ENCODE measurements around the gene TECR.
"Not testable (repeated sequence)": the region's sequence is repeated elsewhere in the genome, so short reads cannot be mapped to it uniquely, and the experiment has no call there.

TECR gene

DNA sequence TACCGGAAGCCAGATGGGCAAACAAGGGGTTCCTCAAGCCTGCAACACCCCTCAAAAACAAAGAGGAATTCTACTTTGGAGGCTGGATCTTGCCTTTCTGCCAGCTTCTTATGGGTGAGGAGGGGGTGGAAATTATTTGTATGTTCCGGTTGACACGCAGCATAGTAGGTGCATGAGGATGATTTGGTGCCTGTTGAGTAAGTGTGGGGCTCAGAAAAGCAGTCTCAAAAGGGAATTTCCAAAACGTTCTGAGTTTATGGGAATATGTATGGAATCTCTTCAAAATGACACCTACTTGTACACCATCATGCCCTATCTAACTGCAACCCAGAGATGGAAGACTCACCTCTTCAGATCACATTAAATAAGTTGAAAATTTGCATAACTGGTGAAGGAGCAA, 3.0 kb upstream of the TECR start:
- H3K9me3 ChIP-seq (ENCODE audit: control insufficient read depth, insufficient read depth, low read length), result no peaks in the 10 kb centered on the region
- no peaks in the 10 kb centered on the region for H3K27me3 ChIP-seq (ENCODE audit: control insufficient read depth, insufficient read depth, low read length)
- H3K36me3 ChIP-seq (ENCODE audit: control insufficient read depth, insufficient read depth, low read length), result no peaks in the 10 kb centered on the region
- no peak overlapping the region for H3K9ac ChIP-seq (ENCODE audit: low read depth, low read length)
- no peak overlapping the region for H3K4me3 ChIP-seq (ENCODE audit: low read depth, low read length)
- peaks cover 3% of the 10 kb centered on the region for H3K4me1 ChIP-seq (ENCODE audit: control insufficient read depth, insufficient read depth, low read length)

DNA sequence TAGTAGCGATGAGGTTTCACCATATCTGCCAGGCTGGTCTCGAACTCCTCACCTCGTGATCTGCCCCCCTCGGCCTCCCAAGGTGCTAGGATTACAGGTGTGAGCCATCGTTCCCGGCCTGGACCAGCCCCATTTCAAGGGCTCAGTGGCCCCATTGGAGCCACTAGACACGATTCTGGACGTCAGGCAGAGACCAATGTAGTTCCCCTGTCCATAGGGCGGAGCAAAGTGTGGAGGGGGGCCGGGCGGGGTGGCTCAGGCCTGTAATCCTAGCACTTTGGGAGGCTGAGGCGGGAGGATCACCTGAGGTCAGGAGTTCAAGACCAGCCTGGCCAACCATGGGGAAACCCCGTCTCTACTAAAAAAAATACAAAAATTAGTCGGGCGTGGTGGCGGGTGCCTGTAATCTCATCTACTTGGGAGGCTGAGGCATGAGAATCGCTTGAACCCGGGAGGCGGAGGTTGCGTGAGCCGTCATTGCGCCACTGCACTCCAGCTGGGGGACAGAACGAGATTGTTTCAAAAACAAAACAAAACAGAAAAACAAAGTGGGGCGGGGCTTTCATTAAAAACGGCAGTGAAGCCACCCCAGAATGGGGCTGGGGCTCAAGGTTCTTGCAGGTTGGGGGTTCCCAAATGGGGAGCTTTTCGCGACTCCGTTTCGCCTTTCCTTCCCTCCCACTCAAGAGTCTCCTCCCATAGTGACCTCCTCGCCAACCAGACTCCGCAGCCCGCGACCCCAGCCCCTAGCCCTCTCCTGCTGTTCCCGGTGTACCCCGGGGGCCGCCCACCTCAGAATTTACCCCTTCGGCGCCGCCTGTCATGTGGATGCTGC, 758 bp upstream of the TECR start:
- Histone ChIP-seq H3K4me3 (ENCODE audit: low read depth, low read length) (peak overlapping the region; percentile 66), H3K27me3 (ENCODE audit: control insufficient read depth, insufficient read depth, low read length) (no peaks in the 10 kb centered on the region), H3K9ac (ENCODE audit: low read depth, low read length) (no peak overlapping the region), H3K4me1 (ENCODE audit: control insufficient read depth, insufficient read depth, low read length) (peaks cover 3% of the 10 kb centered on the region), H3K36me3 (ENCODE audit: control insufficient read depth, insufficient read depth, low read length) (no peaks in the 10 kb centered on the region), H3K9me3 (ENCODE audit: control insufficient read depth, insufficient read depth, low read length) (no peaks in the 10 kb centered on the region)

DNA sequence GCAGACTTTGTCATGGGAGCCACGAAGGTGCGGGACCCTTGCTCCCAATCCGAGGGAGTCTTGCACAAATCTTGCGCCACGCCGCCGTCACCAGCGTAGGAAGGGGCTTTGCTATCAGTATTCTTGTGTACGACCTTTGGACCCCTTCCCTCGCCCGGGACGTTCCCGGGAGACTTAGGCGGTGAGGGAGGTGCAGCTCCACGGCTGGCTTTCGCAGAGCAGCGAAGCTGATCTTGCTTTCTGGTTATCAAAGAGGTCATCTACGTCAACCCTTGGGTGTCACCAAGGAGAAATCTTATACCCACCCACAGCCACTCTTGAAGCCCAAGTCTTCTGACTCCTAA, 583 bp downstream of the TECR start:
- peak overlapping the region; percentile 95 for H3K4me3 ChIP-seq (ENCODE audit: low read depth, low read length)
- H3K27me3 ChIP-seq (ENCODE audit: control insufficient read depth, insufficient read depth, low read length), result no peaks in the 10 kb centered on the region
- peak overlapping the region; percentile 89 for H3K9ac ChIP-seq (ENCODE audit: low read depth, low read length)
- H3K9me3 ChIP-seq (ENCODE audit: control insufficient read depth, insufficient read depth, low read length), result no peaks in the 10 kb centered on the region
- peaks cover 3% of the 10 kb centered on the region for H3K4me1 ChIP-seq (ENCODE audit: control insufficient read depth, insufficient read depth, low read length)
- no peaks in the 10 kb centered on the region for H3K36me3 ChIP-seq (ENCODE audit: control insufficient read depth, insufficient read depth, low read length)

DNA sequence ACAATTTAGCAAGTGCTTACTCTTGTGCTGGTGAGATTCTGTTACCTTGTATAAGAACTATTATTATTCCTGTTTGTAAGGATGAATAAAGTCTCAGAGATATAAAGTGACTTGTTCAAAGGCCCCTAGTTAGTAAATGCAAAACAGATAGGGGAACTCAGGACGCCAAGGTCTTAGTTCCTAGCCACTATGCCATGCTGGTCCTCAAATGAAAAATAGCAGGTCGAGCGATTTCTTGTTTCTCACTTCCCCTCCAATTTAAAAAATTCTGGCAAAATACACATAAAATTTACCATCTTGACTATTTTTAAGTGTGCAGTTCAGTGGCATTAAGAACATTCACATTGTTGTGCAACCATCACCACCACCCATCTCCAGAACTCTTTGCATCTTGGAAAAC, 1.1 kb downstream of the TECR start:
- Histone ChIP-seq H3K9me3 (ENCODE audit: control insufficient read depth, insufficient read depth, low read length) (no peaks in the 10 kb centered on the region), H3K27me3 (ENCODE audit: control insufficient read depth, insufficient read depth, low read length) (no peaks in the 10 kb centered on the region), H3K4me1 (ENCODE audit: control insufficient read depth, insufficient read depth, low read length) (peaks cover 3% of the 10 kb centered on the region), H3K36me3 (ENCODE audit: control insufficient read depth, insufficient read depth, low read length) (no peaks in the 10 kb centered on the region), H3K4me3 (ENCODE audit: low read depth, low read length) (peak overlapping the region; percentile 95), H3K9ac (ENCODE audit: low read depth, low read length) (no peak overlapping the region)

DNA sequence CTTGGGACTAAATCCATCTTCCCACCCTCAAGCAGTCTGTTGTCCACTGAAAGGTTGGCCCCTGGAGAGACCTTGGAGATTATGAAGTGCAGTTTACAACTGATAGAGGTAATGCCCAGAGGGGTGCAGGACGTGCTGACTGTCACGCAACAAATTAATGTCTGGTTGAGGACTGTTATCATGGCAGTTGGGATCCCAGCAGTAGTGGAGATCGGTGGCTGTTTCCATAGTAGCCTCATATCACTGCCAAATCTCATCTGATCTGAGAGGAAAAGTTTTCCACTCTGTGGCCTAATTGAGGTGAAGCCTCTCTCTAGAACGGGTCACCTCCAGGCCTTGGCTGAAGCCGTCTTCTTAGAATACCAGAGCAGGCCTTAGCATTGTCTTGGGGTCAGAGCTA, 4.1 kb downstream of the TECR start:
- no peaks in the 10 kb centered on the region for H3K27me3 ChIP-seq (ENCODE audit: control insufficient read depth, insufficient read depth, low read length)
- no peaks in the 10 kb centered on the region for H3K9me3 ChIP-seq (ENCODE audit: control insufficient read depth, insufficient read depth, low read length)
- H3K36me3 ChIP-seq (ENCODE audit: control insufficient read depth, insufficient read depth, low read length), result no peaks in the 10 kb centered on the region
- no peaks in the 10 kb centered on the region for H3K4me1 ChIP-seq (ENCODE audit: control insufficient read depth, insufficient read depth, low read length)
- H3K4me3 ChIP-seq (ENCODE audit: low read depth, low read length), result no peak overlapping the region
- H3K9ac ChIP-seq (ENCODE audit: low read depth, low read length), result no peak overlapping the region

DNA sequence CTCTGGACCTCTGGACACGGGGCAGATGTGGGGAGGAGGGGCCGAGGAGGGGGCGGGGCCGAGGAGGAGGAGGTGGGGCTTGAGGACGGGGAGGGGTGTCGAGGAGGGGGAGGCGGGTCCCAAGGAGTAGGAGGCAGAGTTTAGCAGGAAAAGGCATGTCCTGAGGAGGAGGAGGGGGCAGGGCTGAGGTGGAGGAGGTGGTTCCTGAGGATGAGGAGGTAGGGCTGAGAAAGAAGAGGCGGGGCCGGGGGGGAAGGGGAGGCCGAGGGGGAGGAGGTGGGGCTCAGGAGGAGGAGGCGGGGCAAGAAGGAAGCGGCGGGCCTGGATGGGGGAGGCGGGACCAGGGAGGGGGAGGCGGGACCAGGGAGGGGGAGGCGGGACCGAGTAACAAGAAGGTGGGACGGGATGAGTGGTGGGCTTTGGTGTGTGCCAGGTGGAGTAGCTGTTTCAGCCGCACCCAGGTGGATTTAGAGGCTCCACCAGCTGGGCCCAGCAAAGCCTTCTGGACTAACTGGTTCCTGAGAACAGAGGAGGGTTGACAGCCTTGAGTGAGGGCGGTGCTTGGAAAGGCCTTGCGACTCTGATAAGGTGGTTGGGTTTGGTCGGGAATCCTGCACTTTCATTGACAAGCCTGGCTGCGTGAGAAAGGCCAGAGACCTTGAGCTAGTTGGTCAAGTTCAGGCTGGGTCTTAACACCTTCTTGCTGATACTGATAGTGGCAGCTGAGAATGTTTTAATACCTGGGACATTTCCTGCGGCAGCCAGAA, 7.7 kb downstream of the TECR start:
- peak overlapping the region; percentile 47 for H3K4me3 ChIP-seq (ENCODE audit: low read depth, low read length)
- H3K27me3 ChIP-seq (ENCODE audit: control insufficient read depth, insufficient read depth, low read length), result no peaks in the 10 kb centered on the region
- no peaks in the 10 kb centered on the region for H3K9me3 ChIP-seq (ENCODE audit: control insufficient read depth, insufficient read depth, low read length)
- H3K9ac ChIP-seq (ENCODE audit: low read depth, low read length), result no peak overlapping the region
- H3K36me3 ChIP-seq (ENCODE audit: control insufficient read depth, insufficient read depth, low read length), result no peaks in the 10 kb centered on the region
- H3K4me1 ChIP-seq (ENCODE audit: control insufficient read depth, insufficient read depth, low read length), result no peaks in the 10 kb centered on the region

DNA sequence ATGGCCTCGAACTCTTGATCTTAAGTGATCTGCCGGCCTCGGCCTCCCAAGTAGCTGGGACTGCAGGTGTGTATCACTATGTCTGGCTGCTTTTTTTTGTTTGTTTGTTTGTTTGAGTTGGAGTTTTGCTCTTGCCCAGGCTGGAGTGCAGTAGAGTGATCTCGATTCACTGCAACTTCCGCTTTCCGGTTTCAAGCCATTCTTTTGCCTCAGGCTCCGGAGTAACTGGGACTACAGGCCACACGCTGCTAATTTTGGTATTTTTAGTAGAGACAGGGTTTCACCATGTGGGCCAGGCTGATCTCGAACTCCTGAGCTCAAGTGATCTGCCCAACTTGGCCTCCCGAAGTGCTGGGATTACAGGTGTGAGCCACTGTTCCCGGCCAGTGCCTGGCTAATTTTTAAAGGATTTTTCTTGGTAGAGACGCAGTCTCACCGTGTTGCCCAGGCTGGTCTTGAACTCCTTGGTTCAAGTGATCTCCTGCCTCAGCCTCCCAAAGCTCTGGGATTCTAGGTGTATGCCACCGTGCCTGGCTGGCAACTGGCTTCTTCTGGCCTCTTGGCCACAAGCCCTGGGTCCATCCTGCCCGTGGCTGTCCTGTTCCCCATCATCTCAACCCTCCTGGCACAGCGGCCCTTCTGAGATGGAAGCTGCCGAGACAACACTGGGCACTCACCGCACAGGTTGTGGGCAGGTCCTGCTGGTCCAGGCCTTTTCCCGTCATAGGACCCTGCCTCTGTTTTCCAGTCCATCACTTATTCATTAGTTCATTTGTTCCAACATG, 11.5 kb downstream of the TECR start:
- H3K4me3 ChIP-seq (ENCODE audit: low read depth, low read length), result no peak overlapping the region
- H3K9me3 ChIP-seq (ENCODE audit: control insufficient read depth, insufficient read depth, low read length), result no peaks in the 10 kb centered on the region
- H3K4me1 ChIP-seq (ENCODE audit: control insufficient read depth, insufficient read depth, low read length), result no peaks in the 10 kb centered on the region
- no peaks in the 10 kb centered on the region for H3K27me3 ChIP-seq (ENCODE audit: control insufficient read depth, insufficient read depth, low read length)
- H3K36me3 ChIP-seq (ENCODE audit: control insufficient read depth, insufficient read depth, low read length), result no peaks in the 10 kb centered on the region
- H3K9ac ChIP-seq (ENCODE audit: low read depth, low read length), result no peak overlapping the region

DNA sequence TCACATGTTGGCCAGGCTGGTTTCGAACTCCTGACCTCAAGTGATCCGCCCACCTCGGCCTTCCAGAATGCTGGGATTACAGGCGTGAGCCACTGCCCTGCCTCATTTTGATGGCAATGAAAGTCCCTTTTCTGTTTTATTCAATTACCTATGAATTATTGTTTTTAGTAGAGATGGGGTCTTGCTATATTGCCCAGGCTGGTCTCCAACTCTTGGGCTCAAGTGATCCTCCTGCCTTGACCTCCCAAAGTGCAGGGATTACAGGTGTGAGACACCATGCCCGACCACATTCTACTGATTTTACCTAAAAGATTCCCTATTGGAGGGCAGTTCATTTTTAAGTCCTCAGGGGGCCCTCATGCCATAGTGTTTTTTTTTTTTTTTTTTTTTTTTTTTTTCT, 12.6 kb downstream of the TECR start:
- not testable (repeated sequence) for H3K9me3 ChIP-seq (ENCODE audit: control insufficient read depth, insufficient read depth, low read length); H3K4me1 ChIP-seq (ENCODE audit: control insufficient read depth, insufficient read depth, low read length); H3K4me3 ChIP-seq (ENCODE audit: low read depth, low read length); H3K27me3 ChIP-seq (ENCODE audit: control insufficient read depth, insufficient read depth, low read length); H3K36me3 ChIP-seq (ENCODE audit: control insufficient read depth, insufficient read depth, low read length); H3K9ac ChIP-seq (ENCODE audit: low read depth, low read length)

DNA sequence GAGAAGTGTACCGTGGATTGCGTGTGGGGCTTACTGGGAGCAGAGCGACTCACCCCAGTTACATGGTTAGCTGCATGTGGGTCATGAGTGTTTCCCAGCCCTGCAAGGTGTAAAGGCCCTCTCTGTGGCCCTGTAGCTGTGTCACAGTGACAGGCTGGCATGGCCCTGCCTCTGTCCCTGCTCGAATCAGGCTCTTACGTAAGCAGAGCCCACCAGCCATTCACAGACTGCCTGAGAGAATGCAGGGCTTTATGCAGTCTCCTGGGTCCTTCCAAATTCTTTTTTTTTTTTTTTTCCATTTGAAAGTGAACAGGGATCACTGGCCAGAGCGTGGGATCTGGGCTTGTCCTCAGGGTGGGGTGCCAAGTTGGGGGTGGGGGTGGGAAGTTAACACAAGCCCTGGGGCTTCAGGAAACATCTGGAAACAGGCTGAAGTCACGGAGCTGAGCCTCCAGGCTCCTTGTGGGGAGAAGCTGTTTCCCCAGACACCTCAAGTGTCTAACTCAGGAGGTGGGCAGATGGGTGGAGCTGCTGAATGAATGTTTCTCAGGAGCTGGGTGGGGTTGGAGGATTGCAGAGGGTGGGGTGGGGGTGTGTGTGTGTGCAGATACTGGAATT, 13.4 kb downstream of the TECR start:
- no peaks in the 10 kb centered on the region for H3K36me3 ChIP-seq (ENCODE audit: control insufficient read depth, insufficient read depth, low read length)
- H3K4me1 ChIP-seq (ENCODE audit: control insufficient read depth, insufficient read depth, low read length), result no peaks in the 10 kb centered on the region
- no peaks in the 10 kb centered on the region for H3K9me3 ChIP-seq (ENCODE audit: control insufficient read depth, insufficient read depth, low read length)
- no peaks in the 10 kb centered on the region for H3K27me3 ChIP-seq (ENCODE audit: control insufficient read depth, insufficient read depth, low read length)
- H3K9ac ChIP-seq (ENCODE audit: low read depth, low read length), result no peak overlapping the region
- H3K4me3 ChIP-seq (ENCODE audit: low read depth, low read length), result no peak overlapping the region

DNA sequence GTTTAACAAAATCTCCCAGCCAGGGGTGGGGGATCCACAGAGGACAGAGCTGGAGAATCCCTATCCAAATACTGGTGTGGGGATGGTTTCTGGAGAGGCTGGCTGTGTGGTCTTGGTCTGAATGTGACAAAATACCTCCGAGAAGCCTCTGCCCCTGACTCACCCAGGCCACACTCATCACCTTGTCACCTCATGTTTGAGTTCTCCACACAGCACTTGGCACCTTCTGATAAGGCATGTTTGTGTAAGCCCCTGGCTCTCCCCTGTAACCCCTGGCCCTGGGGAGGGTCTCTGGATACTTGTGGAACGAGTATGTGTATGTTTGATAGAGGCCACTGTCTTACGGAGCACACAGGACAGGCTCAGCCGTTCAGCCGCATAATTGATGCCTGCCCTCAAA, 14.7 kb downstream of the TECR start:
- Histone ChIP-seq H3K36me3 (ENCODE audit: control insufficient read depth, insufficient read depth, low read length) (no peaks in the 10 kb centered on the region), H3K9ac (ENCODE audit: low read depth, low read length) (no peak overlapping the region), H3K4me3 (ENCODE audit: low read depth, low read length) (no peak overlapping the region), H3K9me3 (ENCODE audit: control insufficient read depth, insufficient read depth, low read length) (no peaks in the 10 kb centered on the region), H3K27me3 (ENCODE audit: control insufficient read depth, insufficient read depth, low read length) (no peaks in the 10 kb centered on the region), H3K4me1 (ENCODE audit: control insufficient read depth, insufficient read depth, low read length) (no peaks in the 10 kb centered on the region)

DNA sequence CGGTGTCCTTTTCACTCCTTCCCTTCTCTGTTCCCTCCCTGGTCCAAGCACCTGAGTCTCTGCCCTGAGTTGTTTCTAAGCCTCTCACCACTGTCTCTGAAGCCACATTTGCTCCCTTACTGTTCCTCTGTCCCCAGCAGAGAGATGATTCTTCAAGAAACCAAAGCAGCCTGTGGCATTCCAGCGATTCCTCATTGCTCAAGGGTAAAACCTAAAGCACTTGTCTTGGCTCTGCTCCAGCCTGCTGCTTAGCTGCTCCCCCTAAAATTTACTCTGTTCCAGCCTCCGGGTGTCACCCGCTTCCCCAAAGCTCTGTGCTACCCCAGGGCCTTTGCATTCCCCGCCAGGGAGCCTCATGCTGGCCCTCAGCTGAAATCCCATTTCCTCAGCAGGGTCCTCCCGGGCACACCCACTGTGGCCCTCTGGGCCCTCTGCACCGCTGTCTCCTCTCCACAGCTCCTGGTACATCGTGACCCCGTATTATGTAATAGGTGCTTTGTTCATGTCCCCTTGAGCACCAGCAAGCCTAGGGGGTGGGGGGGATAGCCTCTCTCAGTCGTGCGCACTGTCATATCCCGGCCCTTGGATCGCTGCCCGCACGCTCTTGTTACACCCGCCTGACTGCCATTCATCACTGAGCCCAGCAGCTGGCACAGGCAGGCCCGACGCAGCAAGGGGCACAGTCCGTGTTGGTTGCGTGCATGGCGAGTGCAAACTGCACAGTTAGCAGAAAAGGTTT, 15.8 kb downstream of the TECR start:
- H3K4me3 ChIP-seq (ENCODE audit: low read depth, low read length), result no peak overlapping the region
- H3K9ac ChIP-seq (ENCODE audit: low read depth, low read length), result no peak overlapping the region

More for the DNA sequence above, 15.8 kb downstream of the TECR start:
- H3K36me3 ChIP-seq (ENCODE audit: control insufficient read depth, insufficient read depth, low read length), result no peaks in the 10 kb centered on the region
- no peaks in the 10 kb centered on the region for H3K9me3 ChIP-seq (ENCODE audit: control insufficient read depth, insufficient read depth, low read length)
- no peaks in the 10 kb centered on the region for H3K27me3 ChIP-seq (ENCODE audit: control insufficient read depth, insufficient read depth, low read length)
- no peaks in the 10 kb centered on the region for H3K4me1 ChIP-seq (ENCODE audit: control insufficient read depth, insufficient read depth, low read length)
